ENCODE measurements around the gene LTBP4.
"Not testable (repeated sequence)": the region's sequence is repeated elsewhere in the genome, so short reads cannot be mapped to it uniquely, and the experiment has no call there.

Gene LTBP4

DNA sequence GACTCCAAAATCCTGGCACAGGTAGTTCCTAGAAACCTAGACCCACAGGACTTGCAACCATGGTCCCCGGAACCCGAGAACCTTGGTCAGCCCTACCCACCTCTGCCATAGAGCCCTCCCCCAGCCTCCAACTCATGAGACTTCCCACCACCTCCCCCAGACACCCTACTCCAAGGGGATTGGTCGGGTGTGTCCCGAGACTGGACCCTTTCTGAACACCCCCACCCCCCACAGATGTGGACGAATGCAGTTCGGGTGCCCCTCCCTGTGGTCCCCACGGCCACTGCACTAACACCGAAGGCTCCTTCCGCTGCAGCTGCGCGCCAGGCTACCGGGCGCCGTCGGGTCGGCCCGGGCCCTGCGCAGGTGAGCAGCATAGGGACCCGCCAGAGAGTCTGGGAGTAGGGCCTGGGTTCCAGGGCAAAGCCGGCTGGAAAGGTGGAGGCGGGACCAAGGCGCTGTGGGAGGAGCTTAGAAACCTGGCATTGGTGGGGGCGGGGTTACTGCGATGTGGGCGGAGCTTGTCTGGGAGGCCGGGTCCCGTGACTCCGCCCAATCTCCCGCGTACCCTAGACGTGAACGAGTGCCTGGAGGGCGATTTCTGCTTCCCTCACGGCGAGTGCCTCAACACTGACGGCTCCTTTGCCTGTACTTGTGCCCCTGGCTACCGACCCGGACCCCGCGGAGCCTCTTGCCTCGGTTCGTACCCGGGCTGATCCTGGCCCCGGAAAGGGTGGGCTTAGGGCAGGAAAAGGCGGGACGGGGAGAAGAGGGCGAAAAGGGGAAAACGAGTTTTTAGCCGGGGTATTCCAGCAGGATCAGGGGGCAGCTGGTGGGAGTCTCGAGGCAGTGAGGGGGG, 11.9 kb downstream of the LTBP4 start:
- peak; percentile 83 for DNase-seq

GRCh38 chr19:40613690-40614621, 12.8 kb downstream of the LTBP4 start:
- DNase-seq, result peak; percentile 86

- peak; percentile 95 for DNase-seq
Observed at GRCh38 chr19:40614622-40615411, 13.6 kb downstream of the LTBP4 start.

GRCh38 chr19:40616178-40616577, 15.0 kb downstream of the LTBP4 start:
- DNase-seq, result no peak

DNA sequence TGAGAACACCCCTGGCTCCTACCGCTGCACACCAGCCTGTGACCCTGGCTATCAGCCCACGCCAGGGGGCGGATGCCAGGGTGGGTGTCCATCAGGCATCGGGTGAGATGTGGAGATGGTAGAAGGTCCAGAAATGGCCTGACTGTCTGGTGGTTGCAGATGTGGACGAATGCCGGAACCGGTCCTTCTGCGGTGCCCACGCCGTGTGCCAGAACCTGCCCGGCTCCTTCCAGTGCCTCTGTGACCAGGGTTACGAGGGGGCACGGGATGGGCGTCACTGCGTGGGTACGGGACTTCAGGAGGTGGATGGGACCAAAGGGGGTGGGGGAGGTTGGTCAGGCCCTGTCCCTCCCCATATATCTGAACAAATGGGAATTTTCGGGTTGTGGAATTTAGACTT, 15.8 kb downstream of the LTBP4 start:
- DNase-seq, result no peak

DNA sequence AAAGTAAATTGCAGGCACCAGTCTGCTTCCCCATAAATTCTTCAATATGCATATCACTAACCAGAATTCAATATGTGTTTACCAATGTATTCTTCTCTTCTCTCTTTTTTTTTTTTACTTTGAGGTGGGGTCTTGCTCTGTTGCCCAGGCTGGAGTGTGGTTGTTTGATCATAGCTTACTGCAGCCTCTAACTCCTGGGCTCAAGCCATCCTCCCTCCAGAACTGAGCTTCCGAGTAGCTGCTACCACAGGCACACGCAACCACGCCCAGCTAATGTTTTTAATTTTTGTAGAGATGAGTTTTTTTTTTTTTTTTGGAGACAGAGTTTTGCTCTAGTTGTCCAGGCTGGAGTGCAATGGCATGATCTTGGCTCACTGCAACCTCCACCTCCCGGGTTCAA, 16.8 kb downstream of the LTBP4 start:
- no peak for DNase-seq

GRCh38 chr19:40619333-40620160, 18.4 kb downstream of the LTBP4 start:
- DNase-seq, result no peak

GRCh38 chr19:40620161-40620485, 19.0 kb downstream of the LTBP4 start:
- no peak for DNase-seq

GRCh38 chr19:40621283-40621682, 20.1 kb downstream of the LTBP4 start:
- no peak for DNase-seq

DNA sequence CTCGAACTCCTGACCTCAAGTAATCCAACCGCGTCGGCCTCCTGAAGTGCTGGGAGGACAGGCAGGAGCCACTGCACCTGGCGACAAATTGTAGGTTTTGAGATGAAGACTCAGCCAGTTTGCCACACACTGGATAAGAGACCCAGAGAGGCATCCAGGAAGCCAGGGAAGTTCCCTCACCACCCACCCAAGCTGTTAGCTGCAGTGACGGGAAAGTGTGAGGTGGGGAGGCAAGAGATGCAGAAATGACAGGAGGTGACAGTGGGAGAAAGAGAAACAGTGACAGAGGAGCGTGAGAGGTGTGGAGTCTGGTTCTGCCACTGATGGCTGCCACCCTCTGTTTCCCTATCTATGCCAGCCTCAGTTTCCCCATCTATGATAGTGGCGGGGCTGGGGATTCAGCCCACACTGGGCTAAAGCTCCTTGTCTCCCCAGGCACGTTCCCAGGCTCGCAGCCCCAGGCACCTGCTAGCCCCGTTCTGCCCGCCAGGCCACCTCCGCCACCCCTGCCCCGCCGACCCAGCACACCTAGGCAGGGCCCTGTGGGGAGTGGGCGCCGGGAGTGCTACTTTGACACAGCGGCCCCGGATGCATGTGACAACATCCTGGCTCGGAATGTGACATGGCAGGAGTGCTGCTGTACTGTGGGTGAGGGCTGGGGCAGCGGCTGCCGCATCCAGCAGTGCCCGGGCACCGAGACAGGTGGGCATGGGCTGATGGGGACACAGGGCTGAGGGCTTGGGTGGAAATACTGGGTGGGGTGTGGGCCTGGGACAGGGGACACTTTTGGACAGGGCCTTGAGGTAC, 21.0 kb downstream of the LTBP4 start:
- no peak for DNase-seq

- no peak for DNase-seq
Observed at GRCh38 chr19:40622773-40623075, 21.6 kb downstream of the LTBP4 start.

DNA sequence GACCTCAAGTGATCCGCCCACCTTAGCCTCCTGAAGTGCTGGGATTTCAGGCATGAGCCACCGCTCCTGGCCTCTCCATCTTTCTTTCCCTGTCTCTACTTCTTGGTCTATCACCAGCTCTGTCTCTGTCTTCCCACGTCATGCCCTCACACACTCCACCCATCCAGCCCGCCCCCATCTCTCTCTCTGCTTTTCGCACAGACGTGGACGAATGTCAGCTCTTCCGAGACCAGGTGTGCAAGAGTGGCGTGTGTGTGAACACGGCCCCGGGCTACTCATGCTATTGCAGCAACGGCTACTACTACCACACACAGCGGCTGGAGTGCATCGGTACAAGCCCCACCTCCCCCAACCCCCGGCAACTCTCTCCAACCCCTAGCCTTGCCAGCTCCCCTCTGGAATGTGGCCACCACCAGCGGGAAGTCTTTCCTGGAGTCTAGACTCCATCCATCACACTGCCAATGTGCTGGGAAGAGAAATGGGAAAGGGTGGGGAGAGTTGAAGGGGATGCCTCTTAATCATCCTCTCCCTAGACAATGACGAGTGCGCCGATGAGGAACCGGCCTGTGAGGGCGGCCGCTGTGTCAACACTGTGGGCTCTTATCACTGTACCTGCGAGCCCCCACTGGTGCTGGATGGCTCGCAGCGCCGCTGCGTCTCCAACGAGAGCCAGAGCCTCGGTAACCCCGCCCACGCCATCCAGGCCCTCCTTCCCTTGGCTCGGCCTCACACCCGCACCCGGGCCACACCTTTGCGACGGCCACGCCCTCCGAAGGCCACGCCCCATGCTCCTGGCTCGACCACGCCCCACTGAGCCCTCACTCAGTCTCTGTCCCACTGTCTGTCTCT, 22.5 kb downstream of the LTBP4 start:
- no peak for DNase-seq

DNA sequence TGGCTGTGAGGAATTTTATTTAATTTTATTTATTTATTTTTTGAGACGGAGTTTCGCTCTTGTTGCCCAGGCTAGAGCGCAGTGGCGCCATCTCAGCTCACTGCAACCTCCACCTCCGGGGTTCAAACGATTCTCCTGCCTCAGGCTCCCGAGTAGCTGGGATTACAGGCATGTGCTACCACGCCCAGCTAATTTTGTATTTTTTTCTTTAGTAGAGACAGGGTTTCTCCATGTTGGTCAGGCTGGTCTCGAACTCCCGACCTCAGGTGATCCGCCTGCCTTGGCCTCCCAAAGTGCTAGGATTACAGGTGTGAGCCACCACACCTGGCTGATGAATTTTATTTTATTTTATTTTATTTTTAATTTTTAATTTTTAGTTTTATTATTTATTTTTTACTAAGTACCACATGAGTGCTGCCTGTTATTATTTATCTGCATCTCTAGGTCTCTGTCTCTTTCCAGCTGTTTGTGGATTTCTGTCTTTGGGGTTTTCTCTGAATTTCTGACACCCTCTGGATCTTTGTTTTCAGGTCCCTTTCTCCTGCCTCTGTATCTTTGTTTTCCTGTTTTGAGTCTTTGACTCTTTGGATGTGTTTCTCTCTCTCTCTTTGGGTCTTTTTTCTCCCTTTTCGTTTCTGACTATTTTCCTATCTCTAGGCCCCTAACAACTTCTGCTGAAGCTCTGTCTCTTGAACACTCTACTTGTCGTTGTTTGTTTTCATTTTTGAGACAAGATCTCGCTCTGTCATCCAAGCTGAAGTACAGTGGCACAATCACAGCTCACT, 23.4 kb downstream of the LTBP4 start:
- DNase-seq, result not testable (repeated sequence)

- no peak for DNase-seq
Observed at GRCh38 chr19:40625406-40626120, 24.4 kb downstream of the LTBP4 start.

DNA sequence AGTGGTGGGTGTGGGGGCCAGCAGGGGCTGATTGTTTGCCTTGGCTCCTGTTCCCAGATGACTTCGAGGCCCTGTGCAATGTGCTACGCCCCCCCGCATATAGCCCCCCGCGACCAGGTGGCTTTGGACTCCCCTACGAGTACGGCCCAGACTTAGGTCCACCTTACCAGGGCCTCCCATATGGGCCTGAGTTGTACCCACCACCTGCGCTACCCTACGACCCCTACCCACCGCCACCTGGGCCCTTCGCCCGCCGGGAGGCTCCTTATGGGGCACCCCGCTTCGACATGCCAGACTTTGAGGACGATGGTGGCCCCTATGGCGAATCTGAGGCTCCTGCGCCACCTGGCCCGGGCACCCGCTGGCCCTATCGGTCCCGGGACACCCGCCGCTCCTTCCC, 25.7 kb downstream of the LTBP4 start:
- DNase-seq, result no peak

DNA sequence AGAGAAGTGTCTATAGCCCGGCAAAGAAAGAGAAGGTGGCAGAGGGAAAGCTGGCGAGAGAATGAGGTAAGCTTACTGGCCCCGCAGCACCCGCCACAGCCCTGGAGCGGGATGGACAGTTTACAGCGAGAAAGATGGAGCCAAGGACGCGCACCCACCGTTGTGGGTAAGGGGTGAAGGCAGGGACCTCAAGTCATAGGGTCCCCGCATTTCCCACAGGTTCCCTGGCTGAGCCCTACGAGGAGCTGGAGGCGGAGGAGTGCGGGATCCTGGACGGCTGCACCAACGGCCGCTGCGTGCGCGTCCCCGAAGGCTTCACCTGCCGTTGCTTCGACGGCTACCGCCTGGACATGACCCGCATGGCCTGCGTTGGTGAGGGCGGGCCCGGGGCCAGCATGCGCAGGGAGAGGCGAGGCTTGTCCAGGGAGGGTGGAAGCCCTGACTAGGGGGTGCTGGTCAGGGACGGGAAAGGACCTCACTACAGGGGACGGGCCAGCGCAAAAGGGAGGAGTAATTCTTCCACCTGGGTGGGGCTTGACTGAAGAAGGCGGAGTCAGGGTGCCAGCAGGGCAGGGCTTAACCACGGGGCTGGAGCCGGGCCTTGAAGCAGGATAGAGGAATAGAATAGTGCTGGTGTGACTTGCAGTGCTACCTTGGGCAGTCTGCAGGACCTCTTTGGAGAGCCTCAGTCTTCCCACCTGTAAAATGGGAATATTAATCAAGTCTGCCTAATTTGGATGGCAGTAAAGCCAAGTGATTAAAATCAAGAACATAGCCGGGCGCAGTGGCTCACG, 26.5 kb downstream of the LTBP4 start:
- no peak for DNase-seq

DNA sequence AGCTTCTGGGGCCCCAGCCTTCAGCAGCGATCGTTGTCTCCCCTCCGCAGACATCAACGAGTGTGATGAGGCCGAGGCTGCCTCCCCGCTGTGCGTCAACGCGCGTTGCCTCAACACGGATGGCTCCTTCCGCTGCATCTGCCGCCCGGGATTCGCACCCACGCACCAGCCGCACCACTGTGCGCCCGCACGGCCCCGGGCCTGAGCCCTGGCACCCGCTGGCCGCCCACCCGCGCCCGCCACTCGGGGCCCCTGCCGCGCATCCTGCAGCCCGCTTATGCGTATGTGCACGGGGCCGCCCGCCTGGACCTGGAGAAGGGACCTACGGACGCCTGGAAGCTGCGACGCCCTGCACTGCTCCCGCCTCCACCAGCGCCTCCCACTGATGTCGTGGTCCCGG, 28.2 kb downstream of the LTBP4 start:
- DNase-seq, result no peak

GRCh38 chr19:40630571-40631160, 29.5 kb downstream of the LTBP4 start:
- no peak for DNase-seq

Data from activated CD8-positive, alpha-beta memory T cell treated with anti-CD3 and anti-CD28 coated beads, Interleukin-2, amount 50 U/mL, for 4 hours (primary cell).